HepG2 (cell line): Measurements from ENCODE around the gene ZCRB1. TPM values are rescaled to one million over a fixed set of nuclear protein-coding genes. Genes with fewer than 3 reads are reported as not detected.

Experiments
- ATAC-seq: fragments of 200-7000 bp; cut with Tn5 transposase; 3 replicates; pipeline ENCODE4 v1.9.1; 2020; ENCODE audit warnings: mild to moderate bottlenecking, moderate library complexity
- BruUV-seq: library from RNA; stranded (reverse); fragments of 400-500 nt; replicated peaks from 2 replicates; lab custom pipeline; 2021; lab: Mats Ljungman, UMichigan
- CTCF ChIA-PET: fragments of 300-600 bp; formaldehyde crosslinking; extraction: SDS; loops from one replicate; lab custom pipeline; 2021; ENCODE audit warnings: low total read pairs, inconsistent platforms, low intra/inter-chr PET ratio; lab: Yijun Ruan, JAX
- POLR2A ChIA-PET: fragments of 350-600 bp; sonication (Branson Sonifier 250); formaldehyde crosslinking; loops from one replicate; lab custom pipeline; 2020; ENCODE audit warnings: antibody characterized with exemption, inconsistent platforms; lab: Yijun Ruan, JAX
- DNase-seq: peaks from one replicate; pipeline ENCODE4 v3.0.0-alpha.2; 2015; ENCODE audit warnings: low spot score
- FAIRE-seq: peaks from 3 replicates; lab custom pipeline; 2011; peaks lifted over from hg19 to GRCh38; lab: Jason Lieb, UNC
- H2AFZ ChIP-seq: one replicate; pipeline ENCODE4 v1.6.1; 2011; ENCODE audit warnings: low read length, inconsistent platforms
- H3K27ac ChIP-seq: fragments of 300-600 bp; 3 replicates; pipeline ENCODE4 v1.8.0; 2011; ENCODE audit warnings: mixed run types, mild to moderate bottlenecking, mixed read lengths, low read length, inconsistent platforms; ENCODE audit not compliant: insufficient read depth; ENCODE audit errors: extremely low read length
- H3K27me3 ChIP-seq, 2 experiments: fragments of 200-600 bp in 1 of 2; 2 replicates in 1 of 2; 3 replicates in 1 of 2; pipeline versions ENCODE4 v1.6.0 to v1.8.0; 2011; ENCODE audit warnings: low read length in 2 of 2, mild to moderate bottlenecking in 2 of 2, moderate library complexity in 2 of 2, inconsistent platforms in 1 of 2; ENCODE audit not compliant: insufficient read depth in 2 of 2, control insufficient read depth in 1 of 2
- H3K36me3 ChIP-seq, 2 experiments: fragments of 200-600 bp in 1 of 2; replicated peaks in 1 of 2; 2 replicates in 1 of 2; 3 replicates in 1 of 2; pipeline versions ENCODE4 v1.5.1 to v1.8.0; 2011; ENCODE audit warnings: low read length in 2 of 2, inconsistent platforms in 1 of 2; ENCODE audit not compliant: insufficient read depth in 2 of 2, control insufficient read depth in 1 of 2
- H3K4me1 ChIP-seq: 2 replicates; pipeline ENCODE4 v1.5.1; 2012; ENCODE audit warnings: low read length, inconsistent platforms; ENCODE audit not compliant: insufficient read depth
- H3K4me2 ChIP-seq: 2 replicates; pipeline ENCODE4 v1.6.0; 2011; ENCODE audit warnings: low read depth, low read length, inconsistent platforms
- H3K4me3 ChIP-seq, 3 experiments: fragments of 200-600 bp in 1 of 3; sonication (generic), shearing (Covaris generic) in 1 of 3; replicated peaks in 1 of 3; 2 replicates each; pipeline ENCODE4 v1.5.1; 2011 to 2016; ENCODE audit warnings: low read length in 3 of 3, inconsistent platforms in 2 of 3, low read depth in 2 of 3, mild to moderate bottlenecking in 2 of 3, control low read depth in 1 of 3, mixed read lengths in 1 of 3; ENCODE audit not compliant: insufficient read depth in 1 of 3
- H3K79me2 ChIP-seq: one replicate; pipeline ENCODE4 v1.6.1; 2011; ENCODE audit warnings: low read length, inconsistent platforms; ENCODE audit not compliant: insufficient read depth
- H3K9ac ChIP-seq: 2 replicates; pipeline ENCODE4 v1.6.0; 2011; ENCODE audit warnings: mild to moderate bottlenecking, low read depth, low read length, inconsistent platforms; ENCODE audit not compliant: insufficient read depth
- H3K9me3 ChIP-seq: 2 replicates; pipeline ENCODE4 v1.5.1; 2012; ENCODE audit warnings: mild to moderate bottlenecking, low read length
- H4K20me1 ChIP-seq: 2 replicates; pipeline ENCODE4 v1.6.0; 2011; ENCODE audit warnings: inconsistent platforms, mild to moderate bottlenecking, low read length, moderate library complexity; ENCODE audit not compliant: insufficient read depth
- CREB1 ChIP-seq, 2 experiments: fragments of 450-650 bp in 1 of 2; IDR thresholded peaks; 2 replicates each; pipeline ENCODE4 v1.6.1; 2016 to 2017; ENCODE audit warnings: control low read depth in 1 of 2, mild to moderate bottlenecking in 1 of 2, missing compliant biosample characterization in 1 of 2, missing genetic modification characterization in 1 of 2
- DMTF1 ChIP-seq: sonication (generic); formaldehyde crosslinking; IDR thresholded peaks from 2 replicates; pipeline ENCODE4 v1.4.0; 2020; ENCODE audit warnings: mild to moderate bottlenecking, missing genetic modification reagents
- KLF12 ChIP-seq: sonication (generic); formaldehyde crosslinking; IDR thresholded peaks from 2 replicates; pipeline ENCODE4 v1.4.0; 2020; ENCODE audit warnings: missing genetic modification reagents, borderline replicate concordance
- LCORL ChIP-seq, 2 experiments: fragments of 450-650 bp in 1 of 2; sonication (generic) in 1 of 2; formaldehyde crosslinking in 1 of 2; IDR thresholded peaks; 2 replicates each; pipeline versions ENCODE4 v1.5.0 to v1.6.1; 2017 to 2020; ENCODE audit warnings: antibody characterized with exemption in 1 of 2, missing genetic modification reagents in 1 of 2
- MAFG ChIP-seq: sonication (generic); formaldehyde crosslinking; IDR thresholded peaks from 2 replicates; pipeline ENCODE4 v1.5.1; 2020; ENCODE audit warnings: mild to moderate bottlenecking, missing genetic modification reagents
- NFRKB ChIP-seq: fragments of 450-650 bp; IDR thresholded peaks from 2 replicates; pipeline ENCODE4 v1.6.1; 2017
- SALL1 ChIP-seq: sonication (generic); formaldehyde crosslinking; IDR thresholded peaks from 2 replicates; pipeline ENCODE4 v1.8.0; 2022; ENCODE audit warnings: mild to moderate bottlenecking, missing genetic modification reagents
- SKI ChIP-seq: fragments of 450-650 bp; IDR thresholded peaks from one replicate; pipeline ENCODE4 v1.6.1; 2018; ENCODE audit warnings: mild to moderate bottlenecking; ENCODE audit not compliant: partially characterized antibody
- SMYD3 ChIP-seq: sonication (generic); formaldehyde crosslinking; IDR thresholded peaks from 2 replicates; pipeline ENCODE4 v1.8.1; 2023; ENCODE audit warnings: mild to moderate bottlenecking, missing genetic modification reagents
- TAF15 ChIP-seq: fragments of 200-400 bp; formaldehyde crosslinking; IDR thresholded peaks from one replicate; pipeline ENCODE4 v1.6.1; 2018; ENCODE audit warnings: mild to moderate bottlenecking, low read depth, low read length; ENCODE audit not compliant: poor library complexity, severe bottlenecking
- ZFP36L1 ChIP-seq: sonication (generic); formaldehyde crosslinking; IDR thresholded peaks from 2 replicates; pipeline ENCODE4 v1.8.0; 2022; ENCODE audit warnings: mild to moderate bottlenecking, missing genetic modification reagents, moderate library complexity
- ZNF234 ChIP-seq: sonication (generic); formaldehyde crosslinking; conservative IDR thresholded peaks from 2 replicates; pipeline ENCODE4 v1.5.1; 2020; ENCODE audit warnings: mild to moderate bottlenecking, missing genetic modification reagents
- ZNF703 ChIP-seq: sonication (generic); formaldehyde crosslinking; IDR thresholded peaks from 2 replicates; pipeline ENCODE4 v1.5.1; 2020; ENCODE audit warnings: missing genetic modification reagents, mild to moderate bottlenecking, moderate library complexity, borderline replicate concordance
- in situ Hi-C: cut with HindIII; loops from 2 replicates; pipeline ENCODE4 v1.10.0; 2017; ENCODE audit warnings: low pct_unique_long_range_greater_than_20kb; ENCODE audit not compliant: extremely low pct_ligation_motif_present
- intact Hi-C: fragments of 100-400 bp; cut with micrococcal nuclease; formaldehyde crosslinking; loops from one replicate; pipeline ENCODE4 v1.10.0; 2022; ENCODE audit not compliant: unreplicated experiment
- polyA plus RNA-seq, 8 experiments: library from polyadenylated mRNA; depleted of rRNA in 3 of 8; stranded (reverse) in 7 of 8; unstranded in 1 of 8; fragments of >200 nt; fragmentation: Illumina TruSeq in 4 of 8; extraction: Trizol in 4 of 8; gene quantifications; 2 replicates each; pipeline versions ENCODE4 v1.2.1 to v1.2.3, GENCODE V29; 2011 to 2016; ENCODE audit warnings: low read depth in 4 of 8, missing spikeins in 1 of 8, mixed read lengths in 1 of 8; ENCODE audit not compliant: insufficient read depth in 1 of 8
- total RNA-seq, 5 experiments: library from RNA; depleted of rRNA; stranded (reverse); fragments of >200 nt; fragmentation: Illumina TruSeq; extraction: Trizol; gene quantifications; 2 replicates each; pipeline ENCODE4 v1.2.3, GENCODE V29; 2016; ENCODE audit warnings: low read depth in 1 of 5
- TF ChIP-seq, protein P1 (sequence below): sonication (generic); formaldehyde crosslinking; IDR thresholded peaks from 2 replicates; pipeline ENCODE4 v1.9.0; 2021; ENCODE audit warnings: missing genetic modification reagents, borderline replicate concordance
- TF ChIP-seq, protein P2 (sequence below): IDR thresholded peaks from 2 replicates; pipeline ENCODE4 v1.6.1; 2012; ENCODE audit warnings: inconsistent platforms
- TF ChIP-seq, protein P3 (sequence below): sonication (generic); formaldehyde crosslinking; IDR thresholded peaks from 2 replicates; pipeline ENCODE4 v1.8.0; 2022; ENCODE audit warnings: missing genetic modification reagents, mild to moderate bottlenecking, inconsistent platforms, borderline replicate concordance

The ZCRB1 gene
- total and polyA plus RNA-seq, 2 of the 13 experiments (the other 11 are each of a cell fraction or from before 2014, with no cell fraction given) = 43.5 to 49.8 TPM

- TF ChIP-seq DMTF1 (CRISPR knock-in tag) (no peak), KLF12 (CRISPR knock-in tag) (no peak), ZNF703 (no peak), TAF15 (no peak)
- TF ChIP-seq, protein P1, sequence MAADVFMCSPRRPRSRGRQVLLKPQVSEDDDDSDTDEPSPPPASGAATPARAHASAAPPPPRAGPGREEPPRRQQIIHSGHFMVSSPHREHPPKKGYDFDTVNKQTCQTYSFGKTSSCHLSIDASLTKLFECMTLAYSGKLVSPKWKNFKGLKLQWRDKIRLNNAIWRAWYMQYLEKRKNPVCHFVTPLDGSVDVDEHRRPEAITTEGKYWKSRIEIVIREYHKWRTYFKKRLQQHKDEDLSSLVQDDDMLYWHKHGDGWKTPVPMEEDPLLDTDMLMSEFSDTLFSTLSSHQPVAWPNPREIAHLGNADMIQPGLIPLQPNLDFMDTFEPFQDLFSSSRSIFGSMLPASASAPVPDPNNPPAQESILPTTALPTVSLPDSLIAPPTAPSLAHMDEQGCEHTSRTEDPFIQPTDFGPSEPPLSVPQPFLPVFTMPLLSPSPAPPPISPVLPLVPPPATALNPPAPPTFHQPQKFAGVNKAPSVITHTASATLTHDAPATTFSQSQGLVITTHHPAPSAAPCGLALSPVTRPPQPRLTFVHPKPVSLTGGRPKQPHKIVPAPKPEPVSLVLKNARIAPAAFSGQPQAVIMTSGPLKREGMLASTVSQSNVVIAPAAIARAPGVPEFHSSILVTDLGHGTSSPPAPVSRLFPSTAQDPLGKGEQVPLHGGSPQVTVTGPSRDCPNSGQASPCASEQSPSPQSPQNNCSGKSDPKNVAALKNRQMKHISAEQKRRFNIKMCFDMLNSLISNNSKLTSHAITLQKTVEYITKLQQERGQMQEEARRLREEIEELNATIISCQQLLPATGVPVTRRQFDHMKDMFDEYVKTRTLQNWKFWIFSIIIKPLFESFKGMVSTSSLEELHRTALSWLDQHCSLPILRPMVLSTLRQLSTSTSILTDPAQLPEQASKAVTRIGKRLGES = no peak
Observed at GRCh38 chr12:42322567-42322966, 3.3 kb downstream of the ZCRB1 start (continued).

- no peak for DNase-seq
- Histone ChIP-seq H2AFZ (no peak overlapping the region), H3K27me3 (no peaks in the 10 kb centered on the region; a peak in 1 of 5 replicates), H3K4me2 (no peak overlapping the region), H3K9ac (no peak overlapping the region), H4K20me1 (no peaks in the 10 kb centered on the region), H3K9me3 (no peaks in the 10 kb centered on the region), H3K4me1 (peaks cover 13% of the 10 kb centered on the region), H3K27ac (no peak overlapping the region), H3K4me3 (no peak overlapping the region), H3K79me2 (peaks cover 11% of the 10 kb centered on the region), H3K36me3 (peaks cover 0 to 5% of the 10 kb centered on the region in 2 experiments; a peak in 1 of 5 replicates)
- CTCF ChIA-PET = no interaction called here
- intact Hi-C loops = no loop called here
- no peak for ATAC-seq
- no peak for FAIRE-seq
- in situ Hi-C loops = no loop called here
- TF ChIP-seq SALL1 (CRISPR knock-in tag) (no peak), LCORL (IDR thresholded peaks at IDR 0.05) (no peak), LCORL (CRISPR knock-in tag; IDR thresholded peaks at IDR 0.05) (no peak), NFRKB (no peak), SKI (no peak), SMYD3 (CRISPR knock-in tag) (no peak), ZNF234 (CRISPR knock-in tag) (no peak), MAFG (CRISPR knock-in tag) (no peak), CREB1 (IDR thresholded peaks at IDR 0.05) (no peak), CREB1 (CRISPR knock-in tag; IDR thresholded peaks at IDR 0.05) (no peak), ZFP36L1 (CRISPR knock-in tag) (no peak)
- TF ChIP-seq, protein P2, sequence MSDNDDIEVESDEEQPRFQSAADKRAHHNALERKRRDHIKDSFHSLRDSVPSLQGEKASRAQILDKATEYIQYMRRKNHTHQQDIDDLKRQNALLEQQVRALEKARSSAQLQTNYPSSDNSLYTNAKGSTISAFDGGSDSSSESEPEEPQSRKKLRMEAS = no peak
- TF ChIP-seq, protein P3, sequence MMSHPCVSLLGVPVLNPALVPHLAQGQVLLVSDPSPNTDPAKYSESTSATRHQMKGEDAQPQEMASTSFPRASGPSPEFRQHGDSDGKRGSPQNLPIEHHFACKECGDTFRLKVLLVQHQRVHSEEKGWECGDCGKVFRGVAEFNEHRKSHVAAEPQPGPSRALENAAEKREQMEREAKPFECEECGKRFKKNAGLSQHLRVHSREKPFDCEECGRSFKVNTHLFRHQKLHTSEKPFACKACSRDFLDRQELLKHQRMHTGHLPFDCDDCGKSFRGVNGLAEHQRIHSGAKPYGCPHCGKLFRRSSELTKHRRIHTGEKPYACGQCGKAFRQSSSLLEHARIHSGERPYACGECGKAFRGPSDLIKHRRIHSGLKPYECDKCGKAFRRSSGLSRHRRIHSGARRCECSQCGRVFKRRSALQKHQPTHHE (CRISPR knock-in tag) = no peak
- BruUV-seq = no TSS peak
- POLR2A ChIA-PET = no interaction called here
Observed at GRCh38 chr12:42320796-42321195, 5.1 kb downstream of the ZCRB1 start.
